ENCODE data around the gene ZNF443.
"Not testable (repeated sequence)": the region's sequence is repeated elsewhere in the genome, so short reads cannot be mapped to it uniquely, and the experiment has no call there.

DNA sequence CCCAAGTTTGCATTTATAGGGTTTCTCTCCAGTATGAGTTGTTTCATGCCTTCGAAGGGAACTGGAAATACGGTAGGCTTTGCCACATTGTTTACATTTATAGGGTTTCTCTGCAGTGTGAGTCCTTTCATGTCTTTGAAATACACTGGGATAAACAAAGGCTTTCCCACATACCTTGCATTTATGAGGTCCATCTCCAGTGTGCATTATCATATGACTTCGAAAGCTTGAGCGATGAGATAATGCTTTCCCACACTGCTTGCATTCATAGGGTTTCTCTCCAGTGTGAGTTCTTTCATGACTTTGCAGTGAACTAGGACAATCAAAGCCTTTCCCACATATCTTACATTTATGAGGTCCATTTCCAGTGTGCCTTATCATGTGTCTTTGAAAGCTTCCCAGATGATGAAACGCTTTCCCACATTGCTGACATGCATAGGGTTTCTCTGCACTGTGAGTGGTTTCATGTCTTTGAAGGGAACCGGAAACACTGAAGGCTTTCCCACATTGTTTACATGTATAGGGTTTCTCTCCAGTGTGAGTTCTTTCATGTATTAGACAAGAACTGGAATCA, 10.0 kb downstream of the ZNF443 start:
- TF ChIP-seq, protein P1, sequence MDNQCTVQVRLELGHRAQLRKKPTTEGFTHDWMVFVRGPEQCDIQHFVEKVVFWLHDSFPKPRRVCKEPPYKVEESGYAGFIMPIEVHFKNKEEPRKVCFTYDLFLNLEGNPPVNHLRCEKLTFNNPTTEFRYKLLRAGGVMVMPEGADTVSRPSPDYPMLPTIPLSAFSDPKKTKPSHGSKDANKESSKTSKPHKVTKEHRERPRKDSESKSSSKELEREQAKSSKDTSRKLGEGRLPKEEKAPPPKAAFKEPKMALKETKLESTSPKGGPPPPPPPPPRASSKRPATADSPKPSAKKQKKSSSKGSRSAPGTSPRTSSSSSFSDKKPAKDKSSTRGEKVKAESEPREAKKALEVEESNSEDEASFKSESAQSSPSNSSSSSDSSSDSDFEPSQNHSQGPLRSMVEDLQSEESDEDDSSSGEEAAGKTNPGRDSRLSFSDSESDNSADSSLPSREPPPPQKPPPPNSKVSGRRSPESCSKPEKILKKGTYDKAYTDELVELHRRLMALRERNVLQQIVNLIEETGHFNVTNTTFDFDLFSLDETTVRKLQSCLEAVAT (IDR thresholded peaks at IDR 0.05): not testable (repeated sequence)
- TF ChIP-seq EP300 (IDR thresholded peaks at IDR 0.05; ENCODE audit: low read length); GTF2F1 (IDR thresholded peaks at IDR 0.05; ENCODE audit: low read depth, low read length); WHSC1 (IDR thresholded peaks at IDR 0.05; ENCODE audit: low read length); ARNT (IDR thresholded peaks at IDR 0.05); CHD4 (IDR thresholded peaks at IDR 0.05; ENCODE audit: insufficient read depth, insufficient replicate concordance, low read depth, low read length, poor library complexity, severe bottlenecking); ATF7 (IDR thresholded peaks at IDR 0.05); BHLHE40 (IDR thresholded peaks at IDR 0.05; ENCODE audit: low read length): not testable (repeated sequence)
- TF ChIP-seq, protein P2, sequence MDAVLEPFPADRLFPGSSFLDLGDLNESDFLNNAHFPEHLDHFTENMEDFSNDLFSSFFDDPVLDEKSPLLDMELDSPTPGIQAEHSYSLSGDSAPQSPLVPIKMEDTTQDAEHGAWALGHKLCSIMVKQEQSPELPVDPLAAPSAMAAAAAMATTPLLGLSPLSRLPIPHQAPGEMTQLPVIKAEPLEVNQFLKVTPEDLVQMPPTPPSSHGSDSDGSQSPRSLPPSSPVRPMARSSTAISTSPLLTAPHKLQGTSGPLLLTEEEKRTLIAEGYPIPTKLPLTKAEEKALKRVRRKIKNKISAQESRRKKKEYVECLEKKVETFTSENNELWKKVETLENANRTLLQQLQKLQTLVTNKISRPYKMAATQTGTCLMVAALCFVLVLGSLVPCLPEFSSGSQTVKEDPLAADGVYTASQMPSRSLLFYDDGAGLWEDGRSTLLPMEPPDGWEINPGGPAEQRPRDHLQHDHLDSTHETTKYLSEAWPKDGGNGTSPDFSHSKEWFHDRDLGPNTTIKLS (IDR thresholded peaks at IDR 0.05; ENCODE audit: borderline replicate concordance, low read depth): not testable (repeated sequence)
- TF ChIP-seq, protein P3, sequence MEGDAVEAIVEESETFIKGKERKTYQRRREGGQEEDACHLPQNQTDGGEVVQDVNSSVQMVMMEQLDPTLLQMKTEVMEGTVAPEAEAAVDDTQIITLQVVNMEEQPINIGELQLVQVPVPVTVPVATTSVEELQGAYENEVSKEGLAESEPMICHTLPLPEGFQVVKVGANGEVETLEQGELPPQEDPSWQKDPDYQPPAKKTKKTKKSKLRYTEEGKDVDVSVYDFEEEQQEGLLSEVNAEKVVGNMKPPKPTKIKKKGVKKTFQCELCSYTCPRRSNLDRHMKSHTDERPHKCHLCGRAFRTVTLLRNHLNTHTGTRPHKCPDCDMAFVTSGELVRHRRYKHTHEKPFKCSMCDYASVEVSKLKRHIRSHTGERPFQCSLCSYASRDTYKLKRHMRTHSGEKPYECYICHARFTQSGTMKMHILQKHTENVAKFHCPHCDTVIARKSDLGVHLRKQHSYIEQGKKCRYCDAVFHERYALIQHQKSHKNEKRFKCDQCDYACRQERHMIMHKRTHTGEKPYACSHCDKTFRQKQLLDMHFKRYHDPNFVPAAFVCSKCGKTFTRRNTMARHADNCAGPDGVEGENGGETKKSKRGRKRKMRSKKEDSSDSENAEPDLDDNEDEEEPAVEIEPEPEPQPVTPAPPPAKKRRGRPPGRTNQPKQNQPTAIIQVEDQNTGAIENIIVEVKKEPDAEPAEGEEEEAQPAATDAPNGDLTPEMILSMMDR (IDR thresholded peaks at IDR 0.05 in 2 of 3, conservative IDR thresholded peaks at IDR 0.05 in 1 of 3; ENCODE audit: insufficient read depth in 2 of 3, low read depth in 1 of 3, low read length in 3 of 3): not testable (repeated sequence)
- TF ChIP-seq, protein P4, sequence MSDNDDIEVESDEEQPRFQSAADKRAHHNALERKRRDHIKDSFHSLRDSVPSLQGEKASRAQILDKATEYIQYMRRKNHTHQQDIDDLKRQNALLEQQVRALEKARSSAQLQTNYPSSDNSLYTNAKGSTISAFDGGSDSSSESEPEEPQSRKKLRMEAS (CRISPR knock-in tag; IDR thresholded peaks at IDR 0.05): not testable (repeated sequence)
- TF ChIP-seq, protein P5, sequence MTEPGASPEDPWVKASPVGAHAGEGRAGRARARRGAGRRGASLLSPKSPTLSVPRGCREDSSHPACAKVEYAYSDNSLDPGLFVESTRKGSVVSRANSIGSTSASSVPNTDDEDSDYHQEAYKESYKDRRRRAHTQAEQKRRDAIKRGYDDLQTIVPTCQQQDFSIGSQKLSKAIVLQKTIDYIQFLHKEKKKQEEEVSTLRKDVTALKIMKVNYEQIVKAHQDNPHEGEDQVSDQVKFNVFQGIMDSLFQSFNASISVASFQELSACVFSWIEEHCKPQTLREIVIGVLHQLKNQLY (CRISPR knock-in tag; conservative IDR thresholded peaks at IDR 0.05): not testable (repeated sequence)

All from K562 (cell line).